HepG2 (cell line): ENCODE data around the gene TM4SF5. TPM values are rescaled to one million over a fixed set of nuclear protein-coding genes. Genes with fewer than 3 reads are reported as not detected.

ENCODE experiments used
- AKAP8 ChIP-seq: sonication (generic); formaldehyde crosslinking; IDR thresholded peaks from 2 replicates; pipeline ENCODE4 v1.5.1; 2020; ENCODE audit warnings: mild to moderate bottlenecking, missing genetic modification reagents
- CENPX ChIP-seq: sonication (generic); formaldehyde crosslinking; IDR thresholded peaks from 2 replicates; pipeline ENCODE4 v1.9.0; 2021; ENCODE audit warnings: mild to moderate bottlenecking, missing genetic modification reagents, moderate library complexity
- ELK4 ChIP-seq: sonication (generic); formaldehyde crosslinking; IDR thresholded peaks from 2 replicates; pipeline ENCODE4 v1.9.0; 2021; ENCODE audit warnings: missing genetic modification reagents, borderline replicate concordance
- FOSL1 ChIP-seq: sonication (generic); formaldehyde crosslinking; IDR thresholded peaks from 2 replicates; pipeline ENCODE4 v1.9.0; 2021; ENCODE audit warnings: missing genetic modification reagents, borderline replicate concordance
- FOSL2 ChIP-seq: sonication (generic); formaldehyde crosslinking; IDR thresholded peaks from 2 replicates; pipeline ENCODE4 v1.4.0; 2020; ENCODE audit warnings: missing genetic modification reagents
- HHEX ChIP-seq: IDR thresholded peaks from 2 replicates; pipeline ENCODE4 v1.6.1; 2016; ENCODE audit warnings: control low read depth
- HMGA1 ChIP-seq: sonication (generic); formaldehyde crosslinking; conservative IDR thresholded peaks from 2 replicates; pipeline ENCODE4 v1.4.0; 2020; ENCODE audit warnings: missing genetic modification reagents
- IRX3 ChIP-seq: sonication (generic); formaldehyde crosslinking; IDR thresholded peaks from 2 replicates; pipeline ENCODE4 v1.8.1; 2023; ENCODE audit warnings: mild to moderate bottlenecking, low read depth, missing genetic modification reagents, borderline replicate concordance
- KLF6 ChIP-seq: IDR thresholded peaks from 2 replicates; pipeline ENCODE4 v1.8.0; 2016; ENCODE audit warnings: missing biosample characterization, missing genetic modification reagents
- MBD4 ChIP-seq: IDR thresholded peaks from 2 replicates; pipeline ENCODE4 v1.6.1; 2012; ENCODE audit warnings: low read length, inconsistent platforms, borderline replicate concordance
- MEF2D ChIP-seq: sonication (generic); formaldehyde crosslinking; IDR thresholded peaks from 2 replicates; pipeline ENCODE4 v1.5.1; 2020; ENCODE audit warnings: mild to moderate bottlenecking, missing genetic modification reagents
- NCOR1 ChIP-seq: fragments of 200-600 bp; sonication (generic); IDR thresholded peaks from 2 replicates; pipeline ENCODE4 v1.7.0; 2017; ENCODE audit warnings: antibody characterized with exemption, low read length, borderline replicate concordance
- NR2C2 ChIP-seq: sonication (generic); formaldehyde crosslinking; IDR thresholded peaks from 2 replicates; pipeline ENCODE4 v1.4.0; 2020; ENCODE audit warnings: missing genetic modification reagents, mild to moderate bottlenecking, moderate library complexity, borderline replicate concordance
- SMAD1 ChIP-seq: sonication (generic); formaldehyde crosslinking; IDR thresholded peaks from 2 replicates; pipeline ENCODE4 v1.4.0; 2020; ENCODE audit warnings: missing genetic modification reagents, low read depth, mild to moderate bottlenecking, borderline replicate concordance
- SP4 ChIP-seq: sonication (generic); formaldehyde crosslinking; IDR thresholded peaks from 2 replicates; pipeline ENCODE4 v1.8.1; 2023; ENCODE audit warnings: mild to moderate bottlenecking, missing genetic modification reagents
- ZBTB4 ChIP-seq: sonication (generic); formaldehyde crosslinking; IDR thresholded peaks from 2 replicates; pipeline ENCODE4 v1.4.0; 2020; ENCODE audit warnings: missing genetic modification reagents, mild to moderate bottlenecking, borderline replicate concordance
- ZNF18 ChIP-seq: sonication (generic); formaldehyde crosslinking; IDR thresholded peaks from 2 replicates; pipeline ENCODE4 v1.8.0; 2022; ENCODE audit warnings: mild to moderate bottlenecking, missing genetic modification reagents; ENCODE audit not compliant: insufficient replicate concordance
- ZNF224 ChIP-seq: sonication (generic); formaldehyde crosslinking; IDR thresholded peaks from 2 replicates; pipeline ENCODE4 v1.5.0; 2020; ENCODE audit warnings: mild to moderate bottlenecking, missing genetic modification reagents
- ZNF337 ChIP-seq: sonication (generic); formaldehyde crosslinking; IDR thresholded peaks from 2 replicates; pipeline ENCODE4 v1.5.1; 2020; ENCODE audit warnings: missing genetic modification reagents, low read depth, mild to moderate bottlenecking, borderline replicate concordance
- ZNF704 ChIP-seq: sonication (generic); formaldehyde crosslinking; IDR thresholded peaks from 2 replicates; pipeline ENCODE4 v1.8.1; 2023; ENCODE audit warnings: mild to moderate bottlenecking, inconsistent platforms, moderate library complexity, missing genetic modification reagents, borderline replicate concordance
- ZNF749 ChIP-seq: sonication (generic); formaldehyde crosslinking; IDR thresholded peaks from 2 replicates; pipeline ENCODE4 v1.8.0; 2022; ENCODE audit warnings: mild to moderate bottlenecking, missing genetic modification reagents, moderate library complexity, borderline replicate concordance
- polyA plus RNA-seq, 8 experiments: library from polyadenylated mRNA; depleted of rRNA in 3 of 8; stranded (reverse) in 7 of 8; unstranded in 1 of 8; fragments of >200 nt; fragmentation: Illumina TruSeq in 4 of 8; extraction: Trizol in 4 of 8; gene quantifications; 2 replicates each; pipeline versions ENCODE4 v1.2.1 to v1.2.3, GENCODE V29; 2011 to 2016; ENCODE audit warnings: low read depth in 4 of 8, missing spikeins in 1 of 8, mixed read lengths in 1 of 8; ENCODE audit not compliant: insufficient read depth in 1 of 8
- total RNA-seq, 5 experiments: library from RNA; depleted of rRNA; stranded (reverse); fragments of >200 nt; fragmentation: Illumina TruSeq; extraction: Trizol; gene quantifications; 2 replicates each; pipeline ENCODE4 v1.2.3, GENCODE V29; 2016; ENCODE audit warnings: low read depth in 1 of 5

Gene TM4SF5
- total and polyA plus RNA-seq, 2 of the 13 experiments (the other 11 are each of a cell fraction or from before 2014, with no cell fraction given), result 30.1 to 126 TPM

- TF ChIP-seq CENPX (CRISPR knock-in tag) (no peak), ZNF749 (CRISPR knock-in tag) (peak; percentile 81; the same call in 1 of the 2 replicates), HHEX (no peak), ZNF18 (CRISPR knock-in tag) (peak; percentile 43), IRX3 (CRISPR knock-in tag) (0 out of 2 replicates have a peak, but pooled peaks have one; percentile 53), SP4 (0 out of 2 replicates have a peak, but pooled peaks have one; percentile 41), ZNF704 (peak; percentile 47), HMGA1 (no peak), NR2C2 (CRISPR knock-in tag) (peak; percentile 54; the same call in 1 of the 2 replicates), FOSL1 (CRISPR knock-in tag) (0 out of 2 replicates have a peak, but pooled peaks have one; percentile 11), ZBTB4 (CRISPR knock-in tag) (no peak), KLF6 (CRISPR knock-in tag) (peak; percentile 40; the same call in 1 of the 2 replicates), NCOR1 (peak; percentile 80; the same call in 1 of the 2 replicates), MBD4 (no peak), SMAD1 (CRISPR knock-in tag) (no peak), AKAP8 (no peak; the same call in 1 of the 2 replicates), ZNF224 (CRISPR knock-in tag) (peak; percentile 17; the same call in 1 of the 2 replicates), ZNF337 (CRISPR knock-in tag) (no peak; the same call in 1 of the 2 replicates), ELK4 (CRISPR knock-in tag) (no peak), MEF2D (CRISPR knock-in tag) (0 out of 2 replicates have a peak, but pooled peaks have one; percentile 65), FOSL2 (CRISPR knock-in tag) (peak; percentile 78)
These were observed at the start of gene TM4SF5 (continued) for GRCh38 chr17:4771519-4772234.
